GM23248 (cell line): ENCODE results near the gene TXNL4B. TPM values are rescaled to one million over a fixed set of nuclear protein-coding genes. Genes with fewer than 3 reads are reported as not detected.

Source experiments
- DNase-seq: peaks from one replicate; pipeline ENCODE4 v3.0.0-alpha.2; 2015
- H2AFZ ChIP-seq: fragments of 200-600 bp; sonication (generic); 2 replicates; pipeline ENCODE4 v1.6.1; 2016; ENCODE audit warnings: antibody characterized with exemption
- H3F3A ChIP-seq: fragments of 200-600 bp; sonication (generic); 2 replicates; pipeline ENCODE4 v1.6.1; 2016; ENCODE audit warnings: mild to moderate bottlenecking, antibody characterized with exemption, mixed run types; ENCODE audit not compliant: insufficient read depth
- H3K27ac ChIP-seq: fragments of 200-600 bp; sonication (generic); 2 replicates; pipeline ENCODE4 v1.5.1; 2016; ENCODE audit warnings: mild to moderate bottlenecking
- H3K27me3 ChIP-seq: fragments of 200-600 bp; sonication (generic); replicated peaks from 2 replicates; pipeline ENCODE4 v1.6.1; 2016; ENCODE audit warnings: mild to moderate bottlenecking; ENCODE audit not compliant: insufficient read depth
- H3K36me3 ChIP-seq: fragments of 200-600 bp; sonication (generic); 2 replicates; pipeline ENCODE4 v1.6.1; 2016; ENCODE audit warnings: low read depth, mild to moderate bottlenecking
- H3K4me1 ChIP-seq: fragments of 200-600 bp; sonication (generic); 2 replicates; pipeline ENCODE4 v1.6.1; 2016; ENCODE audit warnings: mild to moderate bottlenecking; ENCODE audit not compliant: insufficient read depth
- H3K4me2 ChIP-seq: fragments of 200-600 bp; sonication (generic); one replicate; pipeline ENCODE4 v1.6.1; 2016; ENCODE audit warnings: mild to moderate bottlenecking; ENCODE audit not compliant: unreplicated experiment
- H3K4me3 ChIP-seq: fragments of 200-600 bp; sonication (generic); 2 replicates; pipeline ENCODE4 v1.5.1; 2016; ENCODE audit warnings: mild to moderate bottlenecking
- H3K79me2 ChIP-seq: fragments of 200-600 bp; sonication (generic); 2 replicates; pipeline ENCODE4 v1.6.1; 2016; ENCODE audit warnings: mild to moderate bottlenecking; ENCODE audit not compliant: insufficient read depth
- H3K9ac ChIP-seq: fragments of 200-600 bp; sonication (generic); 2 replicates; pipeline ENCODE4 v1.6.1; 2016; ENCODE audit warnings: mild to moderate bottlenecking
- H3K9me2 ChIP-seq: fragments of 200-600 bp; sonication (generic); 2 replicates; pipeline ENCODE4 v1.6.1; 2016; ENCODE audit warnings: mixed run types, mild to moderate bottlenecking, moderate library complexity; ENCODE audit not compliant: insufficient read depth
- H3K9me3 ChIP-seq: fragments of 200-600 bp; sonication (generic); one replicate; pipeline ENCODE4 v1.6.1; 2017; ENCODE audit warnings: low read depth
- H4K20me1 ChIP-seq: fragments of 200-600 bp; sonication (generic); 2 replicates; pipeline ENCODE4 v1.6.0; 2016; ENCODE audit not compliant: insufficient read depth
- EZH2 ChIP-seq: fragments of 200-600 bp; sonication (generic); IDR thresholded peaks from 2 replicates; pipeline ENCODE4 v1.6.1; 2018; ENCODE audit warnings: antibody characterized with exemption, mild to moderate bottlenecking; ENCODE audit not compliant: insufficient read depth, poor library complexity, severe bottlenecking
- EZH2phosphoT487 ChIP-seq: fragments of 200-600 bp; sonication (generic); IDR thresholded peaks from 2 replicates; pipeline ENCODE4 v1.6.1; 2018; ENCODE audit warnings: antibody characterized with exemption, moderate library complexity, mild to moderate bottlenecking, low read depth; ENCODE audit not compliant: insufficient read depth
- WGBS, 2 experiments: methylation state at CpG; one replicate each; pipeline ENCODE4 v1.1.6; 2015 to 2017; ENCODE audit warnings: low lambda C conversion rate in 2 of 2, low coverage in 1 of 2; ENCODE audit errors: missing lambda C conversion rate in 2 of 2; 5-methylcytosine and 5-hydroxymethylcytosine counted together
- in situ Hi-C: fragments of 300-500 bp; cut with MboI; formaldehyde crosslinking; loops from 2 replicates; pipeline ENCODE4 v1.15.0; 2020
- polyA plus RNA-seq: library from polyadenylated mRNA; unstranded; fragments of >200 nt; fragmentation: Nextera tagmentation; extraction: Ambion mirVana; gene quantifications from 2 replicates; pipeline ENCODE4 v1.2.1, GENCODE V29; 2016
- total RNA-seq: library from RNA; depleted of rRNA; stranded (reverse); fragments of >200 nt; shearing (Covaris generic); gene quantifications from 2 replicates; pipeline ENCODE4 v1.2.3, GENCODE V29; 2014

The TXNL4B gene
- total and polyA plus RNA-seq, 2 experiments from 2014 or later: 6.6 to 9.1 TPM

GRCh38 chr16:72092832-72093447 lies 480 bp downstream of the TXNL4B start:
- WGBS, 2 experiments: 2 to 4% methylated on average over 22 of the region's 22 CpGs
- in situ Hi-C loops: no loop called here
- H3K4me1 ChIP-seq: peaks cover 25% of the 10 kb centered on the region
- peaks cover 81% of the 10 kb centered on the region for H3K79me2 ChIP-seq
- H3K27ac ChIP-seq: peak overlapping the region; percentile 75
- H3K9me3 ChIP-seq: no peaks in the 10 kb centered on the region
- TF ChIP-seq EZH2: no peak
- peak overlapping the region; percentile 94 for H3K4me2 ChIP-seq
- H4K20me1 ChIP-seq: no peaks in the 10 kb centered on the region
- H3K4me3 ChIP-seq: peak overlapping the region; percentile 97
- peaks cover 25% of the 10 kb centered on the region for H3K36me3 ChIP-seq
- H3K9ac ChIP-seq: peak overlapping the region; percentile 88
- no peaks in the 10 kb centered on the region; the same call in 1 of the 2 replicates for H3F3A ChIP-seq
- H2AFZ ChIP-seq: peak overlapping the region; percentile 99
- H3K27me3 ChIP-seq: no peaks in the 10 kb centered on the region
- no peaks in the 10 kb centered on the region for H3K9me2 ChIP-seq
- DNase-seq: peak; percentile 70

- H3F3A ChIP-seq: no peaks in the 10 kb centered on the region; the same call in 1 of the 2 replicates
- DNase-seq: no peak
- H3K9me3 ChIP-seq: no peaks in the 10 kb centered on the region
- H3K4me1 ChIP-seq: peaks cover 25% of the 10 kb centered on the region
- peaks cover 65% of the 10 kb centered on the region for H3K79me2 ChIP-seq
- H3K27ac ChIP-seq: no peak overlapping the region
- TF ChIP-seq EZH2phosphoT487 (no peak), EZH2 (no peak)
- no peak overlapping the region for H3K9ac ChIP-seq
- H2AFZ ChIP-seq: no peak overlapping the region
- no peak overlapping the region for H3K4me3 ChIP-seq
- no peak overlapping the region for H3K4me2 ChIP-seq
- H3K9me2 ChIP-seq: no peaks in the 10 kb centered on the region
- no peaks in the 10 kb centered on the region for H4K20me1 ChIP-seq
- H3K36me3 ChIP-seq: peaks cover 22% of the 10 kb centered on the region
- WGBS, 2 experiments: 90 to 99% methylated on average over 3 of the region's 3 CpGs
- in situ Hi-C loops: no loop called here
- no peaks in the 10 kb centered on the region for H3K27me3 ChIP-seq
These were observed 2.2 kb downstream of the TXNL4B start for GRCh38 chr16:72091217-72091616.

- no peak for DNase-seq
- H3K9me2 ChIP-seq: no peaks in the 10 kb centered on the region
- in situ Hi-C loops: no loop called here
These were observed 8.4 kb downstream of the TXNL4B start for GRCh38 chr16:72085002-72085401.

GRCh38 chr16:72084445-72084844 lies 9.0 kb downstream of the TXNL4B start:
- Histone ChIP-seq H3K36me3 (peaks cover 30% of the 10 kb centered on the region), H3K79me2 (0 out of 2 replicates have a peak, but pooled peaks cover under 1% of the 10 kb centered on the region), H4K20me1 (no peaks in the 10 kb centered on the region), H3K9ac (no peak overlapping the region), H3K4me2 (no peak overlapping the region), H2AFZ (no peak overlapping the region), H3K9me3 (no peaks in the 10 kb centered on the region), H3K9me2 (no peaks in the 10 kb centered on the region), H3F3A (no peaks in the 10 kb centered on the region; the same call in 1 of the 2 replicates), H3K27ac (no peak overlapping the region), H3K4me3 (no peak overlapping the region), H3K4me1 (no peaks in the 10 kb centered on the region), H3K27me3 (no peaks in the 10 kb centered on the region)
- 97 to 99% methylated on average over 10 of the region's 10 CpGs for WGBS, 2 experiments
- no peak for TF ChIP-seq EZH2
- TF ChIP-seq EZH2phosphoT487: no peak
- DNase-seq: no peak
- in situ Hi-C loops: no loop called here

More at GRCh38 chr16:72085002-72085401, 8.4 kb downstream of the TXNL4B start:
- peaks cover 33% of the 10 kb centered on the region for H3K36me3 ChIP-seq
- no peaks in the 10 kb centered on the region; the same call in 1 of the 2 replicates for H3F3A ChIP-seq
- no peaks in the 10 kb centered on the region for H3K9me3 ChIP-seq
- H3K27me3 ChIP-seq: no peaks in the 10 kb centered on the region
- H3K79me2 ChIP-seq: peaks cover 6% of the 10 kb centered on the region; the same call in 1 of the 2 replicates
- H2AFZ ChIP-seq: no peak overlapping the region
- no peaks in the 10 kb centered on the region for H4K20me1 ChIP-seq
- H3K9ac ChIP-seq: no peak overlapping the region
- no peak overlapping the region for H3K4me2 ChIP-seq
- no peak overlapping the region for H3K27ac ChIP-seq
- TF ChIP-seq EZH2phosphoT487 (no peak), EZH2 (no peak)
- no peak overlapping the region for H3K4me3 ChIP-seq
- 92 to 93% methylated on average over 2 of the region's 2 CpGs for WGBS, 2 experiments
- no peaks in the 10 kb centered on the region for H3K4me1 ChIP-seq
